ENCODE measurements around the gene ZNF778.

- no peak for TF ChIP-seq CTCF (conservative IDR thresholded peaks at IDR 0.05; ENCODE audit: low read length)
- TF ChIP-seq EZH2phosphoT487 (IDR thresholded peaks at IDR 0.05; ENCODE audit: borderline replicate concordance) = no peak
These were observed 28.9 kb downstream of the ZNF778 start for GRCh38 chr16:89246383-89246902.
